Trophoblast cell (in vitro differentiated cells and primary cell): Measurements from ENCODE around the gene ARHGAP26.

Experiments
- DNase-seq, 2 donors: peaks; one replicate each; pipeline ENCODE4 v3.0.0-alpha.2; 2016
- H2AFZ ChIP-seq: 2 replicates; pipeline ENCODE4 v1.6.1; 2013; ENCODE audit warnings: low read length, moderate library complexity, mild to moderate bottlenecking; ENCODE audit not compliant: insufficient read depth, poor library complexity
- H2AK5ac ChIP-seq: 2 replicates; pipeline ENCODE4 v1.6.1; 2013; ENCODE audit warnings: mild to moderate bottlenecking, low read length
- H2BK120ac ChIP-seq: 2 replicates; pipeline ENCODE4 v1.6.1; 2013; ENCODE audit warnings: low read length, mild to moderate bottlenecking, moderate library complexity; ENCODE audit not compliant: insufficient read depth, poor library complexity
- H2BK12ac ChIP-seq: 2 replicates; pipeline ENCODE4 v1.6.1; 2013; ENCODE audit warnings: mild to moderate bottlenecking, low read length, moderate library complexity
- H2BK5ac ChIP-seq: 2 replicates; pipeline ENCODE4 v1.6.1; 2013; ENCODE audit warnings: low read length, low read depth, moderate library complexity, mild to moderate bottlenecking; ENCODE audit not compliant: poor library complexity
- H3K14ac ChIP-seq: 2 replicates; pipeline ENCODE4 v1.6.1; 2013; ENCODE audit warnings: mild to moderate bottlenecking, low read length
- H3K18ac ChIP-seq: 2 replicates; pipeline ENCODE4 v1.6.1; 2013; ENCODE audit warnings: mild to moderate bottlenecking, low read length
- H3K23ac ChIP-seq: 2 replicates; pipeline ENCODE4 v1.6.1; 2013; ENCODE audit warnings: low read length
- H3K27ac ChIP-seq: 2 replicates; pipeline ENCODE4 v1.5.1; 2013; ENCODE audit warnings: low read depth, mild to moderate bottlenecking, inconsistent platforms, low read length, moderate library complexity
- H3K27me3 ChIP-seq: 2 replicates; pipeline ENCODE4 v1.6.1; 2013; ENCODE audit warnings: inconsistent platforms, mild to moderate bottlenecking, low read length, moderate library complexity; ENCODE audit not compliant: insufficient read depth
- H3K36me3 ChIP-seq, 2 experiments: 1 replicate in 1 of 2; 2 replicates in 1 of 2; pipeline ENCODE4 v1.6.1; 2013; ENCODE audit warnings: low read length in 2 of 2, mild to moderate bottlenecking in 2 of 2, moderate library complexity in 1 of 2; ENCODE audit not compliant: insufficient read depth in 2 of 2, control insufficient read depth in 1 of 2
- H3K4ac ChIP-seq: 2 replicates; pipeline ENCODE4 v1.6.1; 2013; ENCODE audit warnings: low read depth, mild to moderate bottlenecking, low read length, moderate library complexity
- H3K4me1 ChIP-seq, 2 experiments: 1 replicate in 1 of 2; 2 replicates in 1 of 2; pipeline ENCODE4 v1.6.1; 2013; ENCODE audit warnings: low read length in 2 of 2, mild to moderate bottlenecking in 2 of 2, moderate library complexity in 1 of 2; ENCODE audit not compliant: insufficient read depth in 2 of 2, control insufficient read depth in 1 of 2
- H3K4me2 ChIP-seq: 2 replicates; pipeline ENCODE4 v1.6.1; 2013; ENCODE audit warnings: inconsistent platforms, mild to moderate bottlenecking, low read length, moderate library complexity
- H3K4me3 ChIP-seq: 2 replicates; pipeline ENCODE4 v1.5.1; 2013; ENCODE audit warnings: mild to moderate bottlenecking, low read depth, low read length, inconsistent platforms
- H3K79me1 ChIP-seq: one replicate; pipeline ENCODE4 v1.6.1; 2013; ENCODE audit warnings: low read length
- H3K79me2 ChIP-seq: 2 replicates; pipeline ENCODE4 v1.6.1; 2013; ENCODE audit warnings: low read length, mild to moderate bottlenecking; ENCODE audit not compliant: control insufficient read depth, insufficient read depth, poor library complexity
- H3K9ac ChIP-seq: 2 replicates; pipeline ENCODE4 v1.6.1; 2013; ENCODE audit warnings: mild to moderate bottlenecking, low read length
- H3K9me3 ChIP-seq: 2 replicates; pipeline ENCODE4 v1.6.1; 2013; ENCODE audit warnings: low read depth, mild to moderate bottlenecking, control low read depth, inconsistent platforms, low read length; ENCODE audit not compliant: insufficient read depth
- H4K12ac ChIP-seq: 2 replicates; pipeline ENCODE4 v1.6.1; 2013; ENCODE audit warnings: low read depth, mild to moderate bottlenecking, low read length, moderate library complexity
- H4K8ac ChIP-seq: 2 replicates; pipeline ENCODE4 v1.6.1; 2013; ENCODE audit warnings: low read depth, mild to moderate bottlenecking, low read length, moderate library complexity
- H4K91ac ChIP-seq: one replicate; pipeline ENCODE4 v1.6.1; 2013; ENCODE audit warnings: low read depth, mild to moderate bottlenecking, low read length, moderate library complexity
- WGBS: extraction: QIAGEN DNeasy Blood & Tissue Kit; methylation state at CpG from one replicate; pipeline ENCODE4 v1.1.7; 2013; ENCODE audit warnings: missing lambda C conversion rate; ENCODE audit not compliant: insufficient read length, insufficient coverage; ENCODE audit errors: extremely low coverage; 5-methylcytosine and 5-hydroxymethylcytosine counted together

The ARHGAP26 gene

GRCh38 chr5:143247134-143247815, 477.1 kb downstream of the ARHGAP26 start:
- no peak overlapping the region for H2AFZ ChIP-seq
- no peak overlapping the region for H2BK5ac ChIP-seq
- H3K18ac ChIP-seq = no peak overlapping the region
- H4K91ac ChIP-seq = no peak overlapping the region
- no peaks in the 10 kb centered on the region for H3K36me3 ChIP-seq
- H3K79me2 ChIP-seq = no peaks in the 10 kb centered on the region
- no peak overlapping the region for H4K8ac ChIP-seq
- H2BK120ac ChIP-seq = no peak overlapping the region
- no peak overlapping the region for H3K14ac ChIP-seq
- peaks cover 4% of the 10 kb centered on the region for H3K79me1 ChIP-seq
- no peak overlapping the region for H3K23ac ChIP-seq
- H4K12ac ChIP-seq = no peak overlapping the region
- no peak overlapping the region for H2BK12ac ChIP-seq
- no peak overlapping the region for H3K4me2 ChIP-seq
- H3K4ac ChIP-seq = no peak overlapping the region
- H3K9ac ChIP-seq = no peak overlapping the region
- no peak overlapping the region for H2AK5ac ChIP-seq
- H3K4me1 ChIP-seq = peaks cover 2 to 21% of the 10 kb centered on the region in 2 experiments
- no peak for DNase-seq
- no CpG with 5 or more reads among the region's 1 CpG for WGBS
- H3K27me3 ChIP-seq = no peaks in the 10 kb centered on the region
- no peak overlapping the region for H3K4me3 ChIP-seq
- H3K9me3 ChIP-seq = no peaks in the 10 kb centered on the region
- H3K27ac ChIP-seq = no peak overlapping the region

- Histone ChIP-seq H3K27ac (no peak overlapping the region), H3K4me2 (no peak overlapping the region), H2BK120ac (no peak overlapping the region), H3K4ac (no peak overlapping the region), H3K9ac (no peak overlapping the region), H4K91ac (no peak overlapping the region), H3K18ac (no peak overlapping the region), H4K12ac (no peak overlapping the region), H3K36me3 (no peaks in the 10 kb centered on the region), H3K4me3 (no peak overlapping the region), H3K79me2 (no peaks in the 10 kb centered on the region), H4K8ac (no peak overlapping the region), H3K9me3 (no peaks in the 10 kb centered on the region), H2AFZ (no peak overlapping the region), H3K4me1 (peaks cover 2 to 21% of the 10 kb centered on the region in 2 experiments), H3K27me3 (no peaks in the 10 kb centered on the region), H3K79me1 (peaks cover 4% of the 10 kb centered on the region), H2BK12ac (no peak overlapping the region), H2BK5ac (no peak overlapping the region), H3K23ac (no peak overlapping the region), H3K14ac (no peak overlapping the region), H2AK5ac (no peak overlapping the region)
- DNase-seq = no peak
- WGBS = no CpG with 5 or more reads among the region's 3 CpGs
Measured at GRCh38 chr5:143248391-143248790, 478.2 kb downstream of the ARHGAP26 start.

- H2BK5ac ChIP-seq = no peak overlapping the region
- no CpG with 5 or more reads among the region's 3 CpGs for WGBS
Measured at GRCh38 chr5:143248822-143249579, 478.8 kb downstream of the ARHGAP26 start.

GRCh38 chr5:143249851-143250250, 479.7 kb downstream of the ARHGAP26 start:
- Histone ChIP-seq H3K4me2 (no peak overlapping the region), H3K27ac (no peak overlapping the region), H3K79me1 (no peaks in the 10 kb centered on the region), H2BK120ac (no peak overlapping the region), H3K36me3 (no peaks in the 10 kb centered on the region), H3K27me3 (no peaks in the 10 kb centered on the region), H2BK5ac (no peak overlapping the region), H3K23ac (no peak overlapping the region), H3K4ac (no peak overlapping the region), H3K4me1 (peaks cover 2 to 12% of the 10 kb centered on the region in 2 experiments), H2AK5ac (no peak overlapping the region), H3K79me2 (no peaks in the 10 kb centered on the region), H4K8ac (no peak overlapping the region), H2BK12ac (no peak overlapping the region), H4K12ac (no peak overlapping the region), H2AFZ (no peak overlapping the region), H3K4me3 (no peak overlapping the region), H3K14ac (no peak overlapping the region), H4K91ac (no peak overlapping the region), H3K18ac (no peak overlapping the region), H3K9me3 (no peaks in the 10 kb centered on the region), H3K9ac (no peak overlapping the region)
- no peak for DNase-seq
- no CpG with 5 or more reads among the region's 2 CpGs for WGBS

More at GRCh38 chr5:143248822-143249579, 478.8 kb downstream of the ARHGAP26 start:
- Histone ChIP-seq H3K4me1 (peaks cover 2 to 17% of the 10 kb centered on the region in 2 experiments), H3K9me3 (no peaks in the 10 kb centered on the region), H3K4ac (no peak overlapping the region), H4K12ac (no peak overlapping the region), H3K4me3 (no peak overlapping the region), H3K27ac (no peak overlapping the region), H3K36me3 (no peaks in the 10 kb centered on the region), H3K18ac (no peak overlapping the region), H3K79me1 (peaks cover 4% of the 10 kb centered on the region), H3K9ac (no peak overlapping the region), H3K14ac (no peak overlapping the region), H3K27me3 (no peaks in the 10 kb centered on the region), H2AK5ac (no peak overlapping the region), H4K8ac (no peak overlapping the region), H3K4me2 (no peak overlapping the region), H4K91ac (peak overlapping the region; percentile 19), H2BK120ac (no peak overlapping the region), H2BK12ac (no peak overlapping the region), H2AFZ (no peak overlapping the region), H3K79me2 (no peaks in the 10 kb centered on the region), H3K23ac (no peak overlapping the region)
- DNase-seq = peak in 1 of 2 donors; percentile 20
